HEK293T (cell line): Measurements from ENCODE around the gene CLEC16A.

Experiments
- ARNT ChIP-seq: fragments of 450-650 bp; IDR thresholded peaks from 2 replicates; pipeline ENCODE4 v1.6.1; 2017; ENCODE audit warnings: mild to moderate bottlenecking
- BHLHE40 ChIP-seq: fragments of 450-650 bp; IDR thresholded peaks from 2 replicates; pipeline ENCODE4 v1.6.1; 2016; ENCODE audit warnings: mild to moderate bottlenecking, moderate library complexity, borderline replicate concordance
- CTBP1 ChIP-seq: fragments of 450-650 bp; IDR thresholded peaks from 2 replicates; pipeline ENCODE4 v1.6.1; 2016; ENCODE audit warnings: borderline replicate concordance
- ELF4 ChIP-seq: fragments of 450-650 bp; IDR thresholded peaks from 2 replicates; pipeline ENCODE4 v1.6.1; 2017; ENCODE audit warnings: antibody characterized with exemption
- FOXA1 ChIP-seq: fragments of 450-650 bp; IDR thresholded peaks from 2 replicates; pipeline ENCODE4 v1.6.1; 2016; ENCODE audit warnings: mild to moderate bottlenecking
- FOXK2 ChIP-seq: fragments of 450-650 bp; IDR thresholded peaks from 2 replicates; pipeline ENCODE4 v1.6.1; 2016; ENCODE audit warnings: mild to moderate bottlenecking
- FOXM1 ChIP-seq: fragments of 450-650 bp; IDR thresholded peaks from 2 replicates; pipeline ENCODE4 v1.6.1; 2017; ENCODE audit warnings: mild to moderate bottlenecking, borderline replicate concordance
- HDGF ChIP-seq: fragments of 450-650 bp; IDR thresholded peaks from 2 replicates; pipeline ENCODE4 v1.6.1; 2017; ENCODE audit warnings: antibody characterized with exemption, borderline replicate concordance
- L3MBTL2 ChIP-seq: fragments of 450-650 bp; conservative IDR thresholded peaks from 2 replicates; pipeline ENCODE4 v1.6.1; 2016; ENCODE audit warnings: mild to moderate bottlenecking
- PKNOX1 ChIP-seq: fragments of 450-650 bp; IDR thresholded peaks from 2 replicates; pipeline ENCODE4 v1.6.1; 2016
- SP1 ChIP-seq: fragments of 450-650 bp; IDR thresholded peaks from 2 replicates; pipeline ENCODE4 v1.6.1; 2017
- SUZ12 ChIP-seq: fragments of 450-650 bp; IDR thresholded peaks from 2 replicates; pipeline ENCODE4 v1.6.1; 2016; ENCODE audit warnings: mild to moderate bottlenecking
- TARDBP ChIP-seq: fragments of 450-650 bp; IDR thresholded peaks from 2 replicates; pipeline ENCODE4 v1.6.1; 2016
- ZNF384 ChIP-seq: fragments of 450-650 bp; IDR thresholded peaks from 2 replicates; pipeline ENCODE4 v1.6.1; 2016

- TF ChIP-seq FOXK2 = no peak
- no peak for TF ChIP-seq SUZ12
- no peak for TF ChIP-seq HDGF
- TF ChIP-seq TARDBP = no peak
- no peak for TF ChIP-seq BHLHE40
- no peak for TF ChIP-seq L3MBTL2
- no peak for TF ChIP-seq SP1
- TF ChIP-seq FOXM1 = no peak
- no peak for TF ChIP-seq FOXA1
- no peak for TF ChIP-seq PKNOX1
- TF ChIP-seq ZNF384 = no peak
- TF ChIP-seq ELF4 = no peak
- no peak for TF ChIP-seq CTBP1
- no peak for TF ChIP-seq ARNT
Observed at GRCh38 chr16:11064851-11065250, 120.5 kb downstream of the CLEC16A start.
